CD14-positive monocyte (primary cell): ENCODE results near the gene LORICRIN. TPM values are rescaled to one million over a fixed set of nuclear protein-coding genes. Genes with fewer than 3 reads are reported as not detected.

Experiments
- DNase-seq, 3 donors: peaks; one replicate each; pipeline ENCODE4 v3.0.0-alpha.2; 2011 to 2022
- H2AFZ ChIP-seq: 2 replicates; pipeline ENCODE4 v1.6.0; 2012; ENCODE audit warnings: mild to moderate bottlenecking, low read depth, low read length, inconsistent platforms; ENCODE audit not compliant: insufficient read depth, poor library complexity, severe bottlenecking
- H3K27ac ChIP-seq, 2 donors: 1 replicate in 1 of 2; 2 replicates in 1 of 2; pipeline ENCODE4 v1.5.1; 2012 to 2013; ENCODE audit warnings: low read length in 2 of 2, control low read depth in 1 of 2, inconsistent platforms in 1 of 2, low read depth in 1 of 2, mild to moderate bottlenecking in 1 of 2
- H3K27me3 ChIP-seq, 2 donors: one replicate each; pipeline versions ENCODE4 v1.6.0 to v1.6.1; 2011 to 2013; ENCODE audit warnings: low read length in 2 of 2; ENCODE audit not compliant: control insufficient read depth in 2 of 2, insufficient read depth in 2 of 2
- H3K36me3 ChIP-seq, 2 donors: replicated peaks in 1 of 2; 1 replicate in 1 of 2; 2 replicates in 1 of 2; pipeline versions ENCODE4 v1.5.1 to v1.6.1; 2012 to 2013; ENCODE audit warnings: low read length in 2 of 2, control low read depth in 1 of 2, inconsistent platforms in 1 of 2, mild to moderate bottlenecking in 1 of 2; ENCODE audit not compliant: insufficient read depth in 2 of 2, control insufficient read depth in 1 of 2
- H3K4me1 ChIP-seq, 2 donors: 1 replicate in 1 of 2; 2 replicates in 1 of 2; pipeline versions ENCODE4 v1.5.1 to v1.6.1; 2012 to 2013; ENCODE audit warnings: low read length in 2 of 2, control low read depth in 1 of 2, inconsistent platforms in 1 of 2, mild to moderate bottlenecking in 1 of 2, moderate library complexity in 1 of 2; ENCODE audit not compliant: insufficient read depth in 2 of 2, control insufficient read depth in 1 of 2
- H3K4me2 ChIP-seq: replicated peaks from 2 replicates; pipeline ENCODE3; 2012; ENCODE audit warnings: low read length, moderate library complexity, mild to moderate bottlenecking; ENCODE audit not compliant: poor library complexity, severe bottlenecking; ENCODE audit errors: extremely low read depth
- H3K4me3 ChIP-seq, 3 experiments: fragments of 200-600 bp in 1 of 3; sonication (generic) in 1 of 3; replicated peaks in 1 of 3; 1 replicate in 2 of 3; 2 replicates in 1 of 3; pipeline ENCODE4 v1.5.1; 2011 to 2013; ENCODE audit warnings: low read length in 3 of 3, mild to moderate bottlenecking in 3 of 3, control low read depth in 2 of 3, low read depth in 2 of 3, inconsistent platforms in 1 of 3, moderate library complexity in 1 of 3
- H3K79me2 ChIP-seq: 2 replicates; pipeline ENCODE4 v1.6.0; 2012; ENCODE audit warnings: mild to moderate bottlenecking, control low read depth, inconsistent platforms, low read length, moderate library complexity; ENCODE audit not compliant: insufficient read depth
- H3K9ac ChIP-seq: 2 replicates; pipeline ENCODE4 v1.6.0; 2017; ENCODE audit warnings: low read length, mild to moderate bottlenecking; ENCODE audit not compliant: insufficient read depth, poor library complexity, severe bottlenecking
- H3K9me3 ChIP-seq, 2 donors: replicated peaks in 1 of 2; 1 replicate in 1 of 2; 2 replicates in 1 of 2; pipeline versions ENCODE4 v1.5.1 to v1.6.1; 2012 to 2013; ENCODE audit warnings: low read length in 2 of 2, control low read depth in 1 of 2; ENCODE audit not compliant: control insufficient read depth in 1 of 2, insufficient read depth in 1 of 2
- H4K20me1 ChIP-seq: 2 replicates; pipeline ENCODE4 v1.6.0; 2012; ENCODE audit warnings: mild to moderate bottlenecking, low read length, control low read depth, moderate library complexity; ENCODE audit not compliant: insufficient read depth
- H3K27ac Mint-ChIP-seq, 7 donors: one replicate each; pipeline ENCODE4 v1.8.0; 2020; ENCODE audit warnings: mild to moderate bottlenecking in 7 of 7, mixed read lengths in 7 of 7, moderate library complexity in 6 of 7, inconsistent platforms in 2 of 7
- H3K27me3 Mint-ChIP-seq, 3 donors: one replicate each; pipeline ENCODE4 v1.8.0; 2021 to 2022; ENCODE audit warnings: low read depth in 3 of 3, mild to moderate bottlenecking in 3 of 3, mixed read lengths in 3 of 3, moderate library complexity in 3 of 3, inconsistent platforms in 1 of 3
- H3K36me3 Mint-ChIP-seq, 2 donors: one replicate each; pipeline ENCODE4 v1.8.0; 2020; ENCODE audit warnings: mixed read lengths in 2 of 2, inconsistent platforms in 1 of 2, mild to moderate bottlenecking in 1 of 2
- H3K4me1 Mint-ChIP-seq: one replicate; pipeline ENCODE4 v1.8.0; 2020; ENCODE audit warnings: mild to moderate bottlenecking, mixed read lengths
- H3K4me3 Mint-ChIP-seq, 2 donors: one replicate each; pipeline ENCODE4 v1.8.0; 2020; ENCODE audit warnings: mild to moderate bottlenecking in 2 of 2, mixed read lengths in 2 of 2, moderate library complexity in 1 of 2
- H3K9me3 Mint-ChIP-seq, 7 donors: one replicate each; pipeline ENCODE4 v1.8.0; 2020 to 2022; ENCODE audit warnings: mixed read lengths in 7 of 7, mild to moderate bottlenecking in 6 of 7, moderate library complexity in 6 of 7, inconsistent platforms in 2 of 7
- CTCF ChIP-seq: fragments of 200-600 bp; IDR thresholded peaks from one replicate; pipeline ENCODE4 v1.8.0; 2022; ENCODE audit warnings: antibody characterized with exemption, mild to moderate bottlenecking
- WGBS: methylation state at CpG from one replicate; pipeline ENCODE4 v1.1.5; 2013; ENCODE audit warnings: missing lambda C conversion rate; ENCODE audit not compliant: insufficient coverage; 5-methylcytosine and 5-hydroxymethylcytosine counted together
- intact Hi-C, 2 donors: fragments of 100-400 bp; cut with micrococcal nuclease; formaldehyde crosslinking; loops; one replicate each; pipeline versions ENCODE4 v1.15.0 to v1.15.1; 2023
- polyA plus RNA-seq, 3 donors: library from polyadenylated mRNA; depleted of rRNA in 1 of 3; unstranded in 2 of 3; stranded (reverse) in 1 of 3; fragments of 300-500 nt in 2 of 3; fragments of >200 nt in 1 of 3; fragmentation: Illumina TruSeq in 2 of 3; gene quantifications; 1 replicate in 2 of 3; 2 replicates in 1 of 3; pipeline ENCODE4 v1.2.3, GENCODE V29; 2012 to 2021

LORICRIN gene
- polyA plus RNA-seq, 3 donors: not detected

- DNase-seq: no peak
- no peaks in the 10 kb centered on the region for H3K9me3 ChIP-seq
- H3K79me2 ChIP-seq: no peaks in the 10 kb centered on the region
- H4K20me1 ChIP-seq: no peaks in the 10 kb centered on the region
- H3K27me3 ChIP-seq: peaks cover 0 to 6% of the 10 kb centered on the region in 2 donors
- no peak within 1 kb of the TSS for H3K4me2 ChIP-seq
- TF ChIP-seq CTCF: no peak
- H3K9ac ChIP-seq: no peak within 1 kb of the TSS
- H3K4me1 ChIP-seq: no peaks in the 10 kb centered on the region
- H3K4me3 ChIP-seq: no peak within 1 kb of the TSS
- no peak within 1 kb of the TSS for H2AFZ ChIP-seq
- Mint-ChIP-seq H3K36me3 (no peaks in the 10 kb centered on the region), H3K9me3 (no peaks in the 10 kb centered on the region), H3K27ac (no peak within 1 kb of the TSS), H3K4me1 (no peaks in the 10 kb centered on the region), H3K27me3 (peaks cover 10 to 35% (median 11%) of the 10 kb centered on the region in 3 donors), H3K4me3 (no peak within 1 kb of the TSS)
- intact Hi-C loops: no loop called here
- no peaks in the 10 kb centered on the region for H3K36me3 ChIP-seq
- no peak within 1 kb of the TSS for H3K27ac ChIP-seq
- WGBS: 92% methylated on average over 2 of the region's 3 CpGs
These were observed 42.3 kb upstream of the LORICRIN start, which contains the start of gene PRR9 for GRCh38 chr1:153217212-153217611. Gene PRR9, plus strand, starts transcription at chr1:153217584. Its CDS starts 561 bp downstream, at chr1:153218145.

- 83% methylated on average over 1 of the region's 2 CpGs for WGBS
- Histone ChIP-seq H3K27ac (no peak overlapping the region), H3K9me3 (no peaks in the 10 kb centered on the region), H2AFZ (no peak overlapping the region), H3K36me3 (no peaks in the 10 kb centered on the region), H3K4me1 (no peaks in the 10 kb centered on the region), H3K27me3 (peaks cover 0 to 5% of the 10 kb centered on the region in 2 donors), H4K20me1 (no peaks in the 10 kb centered on the region), H3K79me2 (no peaks in the 10 kb centered on the region), H3K9ac (no peak overlapping the region), H3K4me3 (no peak overlapping the region), H3K4me2 (no peak overlapping the region)
- no peaks in the 10 kb centered on the region for H3K4me1 Mint-ChIP-seq
- no peak overlapping the region for H3K27ac Mint-ChIP-seq
- peaks cover 8 to 29% (median 9%) of the 10 kb centered on the region in 3 donors for H3K27me3 Mint-ChIP-seq
- no peaks in the 10 kb centered on the region for H3K9me3 Mint-ChIP-seq
- intact Hi-C loops: no loop called here
- H3K4me3 Mint-ChIP-seq: no peak overlapping the region
- TF ChIP-seq CTCF: no peak
- H3K36me3 Mint-ChIP-seq: no peaks in the 10 kb centered on the region
- no peak for DNase-seq
These were observed 41.6 kb upstream of the LORICRIN start for GRCh38 chr1:153217744-153218416.
